K562 treated with DMSO at 1 percent for 48 hours (cell line): ENCODE measurements around the gene TSPAN12. TPM values are rescaled to one million over a fixed set of nuclear protein-coding genes. Genes with fewer than 3 reads are reported as not detected.

ENCODE experiments used
- total RNA-seq: library from RNA; unstranded; fragments of 300-600 nt; gene quantifications from 2 replicates; pipeline ENCODE4 v1.2.3, GENCODE V29; 2022; ENCODE audit warnings: low replicate concordance; ENCODE audit errors: extremely low read depth

Gene TSPAN12
- total RNA-seq, result not detected in 2 replicates

GRCh38 chr7:120857588-120858573 is at the start of gene TSPAN12:
Gene TSPAN12 (minus strand): TSS chr7:120858144. CDS start chr7:120856763, 1,381 bp downstream.

Other genes starting within 250 kb of the TSPAN12 start
- not detected in 2 replicates for gene ING3, start 92.6 kb upstream of the TSPAN12 start, total RNA-seq
- gene CPED1, start 130.6 kb upstream of the TSPAN12 start, total RNA-seq, result not detected in 2 replicates